H1 (cell line): ENCODE results near the gene ZNF500. TPM values are rescaled to one million over a fixed set of nuclear protein-coding genes. Genes with fewer than 3 reads are reported as not detected.

ENCODE experiments used
- CTCF ChIA-PET: fragments of 300-600 bp; sonication (Branson Sonifier 250); formaldehyde crosslinking; loops from one replicate; lab custom pipeline; 2021; ENCODE audit not compliant: partially characterized antibody; lab: Charles Lee
- POLR2A ChIA-PET: fragments of 300-600 bp; sonication (Branson Sonifier 250); formaldehyde crosslinking; loops from one replicate; lab custom pipeline; 2021; ENCODE audit warnings: inconsistent platforms; ENCODE audit not compliant: partially characterized antibody; lab: Charles Lee
- DNase-seq, 2 experiments: peaks; one replicate each; pipeline versions ENCODE4 v3.0.0 to v3.0.0-alpha.2; 2010 to 2022; ENCODE audit warnings: low spot score in 2 of 2, low read depth in 1 of 2, mixed read lengths in 1 of 2
- FAIRE-seq: peaks from 2 replicates; lab custom pipeline; 2011; peaks lifted over from hg19 to GRCh38; lab: Jason Lieb, UNC
- H2AFZ ChIP-seq: 2 replicates; pipeline ENCODE4 v1.8.1; 2012; ENCODE audit warnings: low read length, inconsistent platforms
- H2AK5ac ChIP-seq: 2 replicates; pipeline ENCODE4 v1.6.1; 2013; ENCODE audit warnings: low read depth, low read length
- H2BK120ac ChIP-seq: replicated peaks from 2 replicates; pipeline ENCODE3; 2013; ENCODE audit warnings: low read depth, low read length, inconsistent platforms
- H2BK12ac ChIP-seq: 2 replicates; pipeline ENCODE4 v1.6.1; 2013; ENCODE audit warnings: low read depth, low read length
- H2BK15ac ChIP-seq: 2 replicates; pipeline ENCODE4 v1.6.1; 2013; ENCODE audit warnings: low read length
- H2BK20ac ChIP-seq: 2 replicates; pipeline ENCODE4 v1.6.1; 2013; ENCODE audit warnings: low read length
- H2BK5ac ChIP-seq: 2 replicates; pipeline ENCODE4 v1.6.1; 2013; ENCODE audit warnings: low read depth, low read length
- H3K14ac ChIP-seq: 2 replicates; pipeline ENCODE4 v1.6.1; 2013; ENCODE audit warnings: inconsistent platforms; ENCODE audit not compliant: insufficient read length
- H3K18ac ChIP-seq: 2 replicates; pipeline ENCODE4 v1.6.1; 2013; ENCODE audit warnings: low read length; ENCODE audit errors: extremely low read depth
- H3K23ac ChIP-seq: 2 replicates; pipeline ENCODE4 v1.6.1; 2013; ENCODE audit warnings: inconsistent platforms; ENCODE audit not compliant: insufficient read length
- H3K23me2 ChIP-seq: 2 replicates; pipeline ENCODE4 v1.6.1; 2013; ENCODE audit warnings: low read depth, low read length
- H3K27ac ChIP-seq: 2 replicates; pipeline ENCODE4 v1.6.1; 2011; ENCODE audit warnings: low read depth, low read length, inconsistent platforms
- H3K27me3 ChIP-seq, 4 experiments: replicated peaks in 1 of 4; 1 replicate in 1 of 4; 2 replicates in 3 of 4; pipeline versions ENCODE4 v1.6.1 to v1.8.1; 2011 to 2013; ENCODE audit warnings: low read length in 3 of 4, mild to moderate bottlenecking in 3 of 4, inconsistent platforms in 2 of 4, mixed read lengths in 2 of 4, moderate library complexity in 1 of 4; ENCODE audit not compliant: control insufficient read depth in 3 of 4, insufficient read depth in 3 of 4; ENCODE audit errors: extremely low read depth in 1 of 4
- H3K36me3 ChIP-seq, 4 experiments: 2 replicates each; pipeline versions ENCODE4 v1.6.1 to v1.8.1; 2011 to 2013; ENCODE audit warnings: mild to moderate bottlenecking in 4 of 4, low read length in 3 of 4, moderate library complexity in 2 of 4, control low read depth in 1 of 4, inconsistent platforms in 1 of 4; ENCODE audit not compliant: insufficient read depth in 4 of 4, control insufficient read depth in 2 of 4
- H3K4ac ChIP-seq: replicated peaks from 2 replicates; pipeline ENCODE3; 2013; ENCODE audit warnings: low read length, low read depth, mixed read lengths, inconsistent platforms; ENCODE audit not compliant: insufficient read length
- H3K4me1 ChIP-seq, 4 experiments: replicated peaks in 1 of 4; 1 replicate in 1 of 4; 2 replicates in 3 of 4; pipeline versions ENCODE4 v1.6.1 to v1.8.1; 2011 to 2013; ENCODE audit warnings: low read length in 3 of 4, inconsistent platforms in 2 of 4, mixed read lengths in 1 of 4; ENCODE audit not compliant: insufficient read depth in 4 of 4, control insufficient read depth in 3 of 4
- H3K4me2 ChIP-seq, 2 experiments: 2 replicates each; pipeline versions ENCODE4 v1.6.1 to v1.8.1; 2011 to 2013; ENCODE audit warnings: low read depth in 2 of 2, low read length in 2 of 2, control low read depth in 1 of 2, inconsistent platforms in 1 of 2, mild to moderate bottlenecking in 1 of 2; ENCODE audit not compliant: insufficient read depth in 1 of 2
- H3K4me3 ChIP-seq, 4 experiments: fragments of 200-600, 300-600 bp in 1 of 4; sonication (generic), shearing (Covaris generic), sonication (Bioruptor Twin) in 1 of 4; 2 replicates each; pipeline versions ENCODE4 v1.5.1 to v1.8.1; 2011 to 2016; ENCODE audit warnings: low read length in 4 of 4, low read depth in 3 of 4, control low read depth in 2 of 4, inconsistent platforms in 2 of 4, mild to moderate bottlenecking in 2 of 4, mixed read lengths in 1 of 4, moderate library complexity in 1 of 4; ENCODE audit not compliant: insufficient read depth in 2 of 4; ENCODE audit errors: extremely low read depth in 1 of 4
- H3K56ac ChIP-seq: replicated peaks from 2 replicates; pipeline ENCODE3; 2013; ENCODE audit warnings: low read depth, mild to moderate bottlenecking, mixed read lengths, low read length, inconsistent platforms; ENCODE audit not compliant: insufficient read length
- H3K79me1 ChIP-seq: 2 replicates; pipeline ENCODE4 v1.6.1; 2013; ENCODE audit warnings: low read depth, low read length, control low read depth
- H3K79me2 ChIP-seq, 2 experiments: 2 replicates each; pipeline versions ENCODE4 v1.6.1 to v1.8.1; 2012 to 2013; ENCODE audit warnings: low read length in 2 of 2, mild to moderate bottlenecking in 2 of 2, inconsistent platforms in 1 of 2; ENCODE audit not compliant: insufficient read depth in 2 of 2, control insufficient read depth in 1 of 2
- H3K9ac ChIP-seq, 4 experiments: replicated peaks in 1 of 4; 1 replicate in 1 of 4; 2 replicates in 3 of 4; pipeline versions ENCODE4 v1.6.1 to v1.8.1; 2011 to 2013; ENCODE audit warnings: low read depth in 3 of 4, low read length in 3 of 4, control low read depth in 2 of 4, mild to moderate bottlenecking in 2 of 4, moderate library complexity in 2 of 4, inconsistent platforms in 1 of 4; ENCODE audit errors: extremely low read depth in 1 of 4
- H3K9me3 ChIP-seq, 2 experiments: 2 replicates each; pipeline versions ENCODE4 v1.6.1 to v1.8.1; 2012 to 2013; ENCODE audit warnings: mild to moderate bottlenecking in 2 of 2, moderate library complexity in 2 of 2, control low read depth in 1 of 2, inconsistent platforms in 1 of 2, low read depth in 1 of 2, low read length in 1 of 2, mixed read lengths in 1 of 2; ENCODE audit not compliant: insufficient read depth in 2 of 2
- H4K20me1 ChIP-seq, 2 experiments: replicated peaks in 1 of 2; 2 replicates each; pipeline versions ENCODE3 to v1.8.1; 2011 to 2013; ENCODE audit warnings: inconsistent platforms in 2 of 2, low read length in 2 of 2, mild to moderate bottlenecking in 1 of 2; ENCODE audit not compliant: insufficient read depth in 2 of 2, control insufficient read depth in 1 of 2
- H4K5ac ChIP-seq: 2 replicates; pipeline ENCODE4 v1.6.1; 2013; ENCODE audit warnings: low read length, low read depth, mixed read lengths, inconsistent platforms; ENCODE audit not compliant: insufficient read length
- H4K8ac ChIP-seq: 2 replicates; pipeline ENCODE4 v1.8.0; 2013; ENCODE audit warnings: mild to moderate bottlenecking, moderate library complexity, low read length, inconsistent platforms; ENCODE audit not compliant: insufficient read depth; ENCODE audit errors: extremely low read depth
- H4K91ac ChIP-seq: replicated peaks from 2 replicates; pipeline ENCODE3; 2013; ENCODE audit warnings: low read length, mixed read lengths, inconsistent platforms; ENCODE audit not compliant: insufficient read length
- EGR1 ChIP-seq: IDR thresholded peaks from 2 replicates; pipeline ENCODE4 v1.6.1; 2011; ENCODE audit warnings: low read depth, low read length, borderline replicate concordance
- HDAC2 ChIP-seq, 2 experiments: fragments of 300-600 bp in 1 of 2; sonication (generic) in 1 of 2; IDR thresholded peaks; 2 replicates each; pipeline ENCODE4 v1.6.1; 2011 to 2012; ENCODE audit warnings: low read depth in 2 of 2, low read length in 2 of 2, mild to moderate bottlenecking in 2 of 2, moderate library complexity in 2 of 2, borderline replicate concordance in 1 of 2, inconsistent platforms in 1 of 2
- KDM5A ChIP-seq: fragments of 200-600 bp; IDR thresholded peaks from 2 replicates; pipeline ENCODE4 v1.7.1; 2012; ENCODE audit warnings: mild to moderate bottlenecking, low read length, inconsistent platforms, mixed read lengths
- RBBP5 ChIP-seq: IDR thresholded peaks from 2 replicates; pipeline ENCODE4 v1.7.1; 2012; ENCODE audit warnings: low read depth, mild to moderate bottlenecking, inconsistent platforms, low read length, moderate library complexity, borderline replicate concordance
- RNF2 ChIP-seq: fragments of 200-900, 300-1000 bp; sonication (generic); IDR thresholded peaks from 2 replicates; pipeline ENCODE4 v1.7.1; 2016; ENCODE audit warnings: borderline replicate concordance, low read depth, mild to moderate bottlenecking, antibody characterized with exemption, low read length; ENCODE audit not compliant: poor library complexity, severe bottlenecking; ENCODE audit errors: missing control alignments
- polyA plus RNA-seq, 7 experiments: library from polyadenylated mRNA; depleted of rRNA in 3 of 7; stranded (reverse) in 5 of 7; unstranded in 2 of 7; fragments of >200 nt in 5 of 7; fragments of 200-250 nt in 2 of 7; gene quantifications; 1 replicate in 5 of 7; 2 replicates in 1 of 7; 4 replicates in 1 of 7; pipeline versions ENCODE4 v1.2.1 to v1.2.3, GENCODE V29; 2011 to 2013; ENCODE audit warnings: missing spikeins in 2 of 7, mixed read lengths in 2 of 7
- total RNA-seq: library from RNA; stranded (reverse); fragmentation: NEBNext Ultra II Directional; extraction: Animal tissue kit (Norgen Biotek cat#: 25700); gene quantifications from 2 replicates; pipeline ENCODE4 v1.2.1, GENCODE V29; 2021
- TF ChIP-seq, protein P1 (sequence below): IDR thresholded peaks from 2 replicates; pipeline ENCODE4 v1.6.1; 2012; ENCODE audit warnings: low read length, inconsistent platforms

ZNF500 gene
- total and polyA plus RNA-seq, 2 of the 8 experiments (the other 6 are each of a cell fraction or from before 2014, with no cell fraction given): 10.3 to 10.4 TPM

DNA sequence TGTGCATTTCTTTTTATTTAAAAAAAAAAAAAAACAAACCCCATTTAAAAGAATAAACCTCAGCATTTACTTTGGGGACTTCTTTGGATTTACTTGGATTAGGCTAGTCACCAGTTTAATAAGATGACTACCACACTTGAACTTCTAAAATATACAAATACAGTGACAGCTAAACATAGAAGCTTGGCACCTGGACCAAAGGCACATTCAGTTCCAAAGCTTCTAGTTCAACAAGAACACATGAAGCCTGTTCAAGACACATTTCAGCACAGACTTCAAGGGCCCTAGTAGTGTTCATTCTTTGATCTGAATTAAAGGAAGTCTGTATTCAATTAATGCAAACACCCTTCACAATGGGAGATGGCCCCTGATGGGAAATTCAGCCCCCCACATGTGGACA, 47.1 kb upstream of the ZNF500 start:
- DNase-seq: no peak
- Histone ChIP-seq H3K4ac (no peak overlapping the region), H4K20me1 (peaks cover 0 to 8% of the 10 kb centered on the region in 2 experiments), H3K27ac (no peak overlapping the region), H3K4me3 (no peak overlapping the region), H3K23ac (no peak overlapping the region), H3K23me2 (no peaks in the 10 kb centered on the region), H3K9ac (no peak overlapping the region), H4K5ac (no peak overlapping the region), H2AFZ (no peak overlapping the region), H4K8ac (no peak overlapping the region), H2BK5ac (no peak overlapping the region), H3K79me1 (no peaks in the 10 kb centered on the region), H2BK20ac (no peak overlapping the region), H3K56ac (no peak overlapping the region), H2AK5ac (no peak overlapping the region), H2BK12ac (no peak overlapping the region), H3K18ac (no peak overlapping the region), H3K27me3 (no peaks in the 10 kb centered on the region), H3K14ac (no peak overlapping the region), H3K4me1 (no peaks in the 10 kb centered on the region), H4K91ac (no peak overlapping the region), H3K36me3 (peaks cover 7 to 48% (median 39%) of the 10 kb centered on the region in 4 experiments), H3K9me3 (no peaks in the 10 kb centered on the region), H3K4me2 (no peak overlapping the region), H3K79me2 (no peaks in the 10 kb centered on the region), H2BK15ac (no peak overlapping the region), H2BK120ac (no peak overlapping the region)
- CTCF ChIA-PET: interaction anchor here (1.4 kb wide), 1 partner anchor 97 kb away, joined by 7 read pairs; no protein-coding TSS in a partner anchor
- POLR2A ChIA-PET: no interaction called here
- FAIRE-seq: no peak
- TF ChIP-seq KDM5A: no peak
- TF ChIP-seq EGR1: no peak
- TF ChIP-seq, protein P1, sequence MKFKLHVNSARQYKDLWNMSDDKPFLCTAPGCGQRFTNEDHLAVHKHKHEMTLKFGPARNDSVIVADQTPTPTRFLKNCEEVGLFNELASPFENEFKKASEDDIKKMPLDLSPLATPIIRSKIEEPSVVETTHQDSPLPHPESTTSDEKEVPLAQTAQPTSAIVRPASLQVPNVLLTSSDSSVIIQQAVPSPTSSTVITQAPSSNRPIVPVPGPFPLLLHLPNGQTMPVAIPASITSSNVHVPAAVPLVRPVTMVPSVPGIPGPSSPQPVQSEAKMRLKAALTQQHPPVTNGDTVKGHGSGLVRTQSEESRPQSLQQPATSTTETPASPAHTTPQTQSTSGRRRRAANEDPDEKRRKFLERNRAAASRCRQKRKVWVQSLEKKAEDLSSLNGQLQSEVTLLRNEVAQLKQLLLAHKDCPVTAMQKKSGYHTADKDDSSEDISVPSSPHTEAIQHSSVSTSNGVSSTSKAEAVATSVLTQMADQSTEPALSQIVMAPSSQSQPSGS: no peak
- TF ChIP-seq RBBP5: no peak
- no peak for TF ChIP-seq RNF2
- no peak for TF ChIP-seq HDAC2 (IDR thresholded peaks at IDR 0.05; ENCODE audit: borderline replicate concordance in 1 of 2, low read depth in 2 of 2, low read length in 2 of 2)
